22Rv1 (cell line): ENCODE results near the gene BBOF1.

ENCODE experiments used
- ZFX ChIP-seq: fragments of 450-650 bp; IDR thresholded peaks from 2 replicates; pipeline ENCODE4 v1.6.1; 2017; ENCODE audit warnings: antibody characterized with exemption, borderline replicate concordance
- TF ChIP-seq, protein P1 (sequence below): fragments of 450-650 bp; IDR thresholded peaks from 2 replicates; pipeline ENCODE4 v1.5.1; 2017; ENCODE audit warnings: mild to moderate bottlenecking

DNA sequence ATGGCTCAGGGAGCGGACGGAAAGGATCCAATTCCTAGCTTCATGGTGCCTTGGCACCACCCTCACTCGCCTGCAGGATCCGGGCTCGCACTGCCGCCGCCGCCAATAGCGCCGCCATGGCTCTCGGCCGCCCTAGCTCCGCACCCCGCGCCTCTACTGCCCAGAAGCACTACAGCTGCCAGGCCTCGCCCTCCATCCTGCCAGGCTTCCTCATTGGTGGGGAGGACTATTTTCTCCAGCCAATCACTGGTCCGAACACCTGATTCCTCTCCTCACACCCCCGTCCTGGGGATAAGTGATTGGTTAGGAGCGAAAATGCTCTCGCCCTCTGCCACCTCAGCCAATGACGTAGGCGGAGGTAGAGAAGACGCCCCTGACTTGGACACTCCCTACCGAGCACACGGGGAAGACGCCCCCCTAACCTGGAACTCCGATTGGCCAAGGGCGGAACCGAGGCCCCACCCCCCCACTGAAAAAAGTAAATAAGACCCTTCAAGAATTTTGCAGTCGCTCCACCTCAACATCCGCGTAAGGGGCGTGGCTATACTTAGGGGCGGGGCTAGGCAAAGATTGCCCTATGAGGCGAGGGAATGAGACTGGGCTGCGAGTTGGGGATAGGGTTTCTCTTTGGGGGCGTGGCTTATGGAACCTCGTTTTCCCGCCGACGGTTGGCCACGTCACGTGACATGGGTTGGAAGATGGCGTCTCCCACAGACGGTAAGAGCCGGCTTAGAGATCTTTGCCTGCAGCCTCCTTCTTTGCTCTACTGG lies 65.3 kb downstream of the BBOF1 start, which contains the start of the genes ALDH6A1 and LIN52:
- TF ChIP-seq, protein P1, sequence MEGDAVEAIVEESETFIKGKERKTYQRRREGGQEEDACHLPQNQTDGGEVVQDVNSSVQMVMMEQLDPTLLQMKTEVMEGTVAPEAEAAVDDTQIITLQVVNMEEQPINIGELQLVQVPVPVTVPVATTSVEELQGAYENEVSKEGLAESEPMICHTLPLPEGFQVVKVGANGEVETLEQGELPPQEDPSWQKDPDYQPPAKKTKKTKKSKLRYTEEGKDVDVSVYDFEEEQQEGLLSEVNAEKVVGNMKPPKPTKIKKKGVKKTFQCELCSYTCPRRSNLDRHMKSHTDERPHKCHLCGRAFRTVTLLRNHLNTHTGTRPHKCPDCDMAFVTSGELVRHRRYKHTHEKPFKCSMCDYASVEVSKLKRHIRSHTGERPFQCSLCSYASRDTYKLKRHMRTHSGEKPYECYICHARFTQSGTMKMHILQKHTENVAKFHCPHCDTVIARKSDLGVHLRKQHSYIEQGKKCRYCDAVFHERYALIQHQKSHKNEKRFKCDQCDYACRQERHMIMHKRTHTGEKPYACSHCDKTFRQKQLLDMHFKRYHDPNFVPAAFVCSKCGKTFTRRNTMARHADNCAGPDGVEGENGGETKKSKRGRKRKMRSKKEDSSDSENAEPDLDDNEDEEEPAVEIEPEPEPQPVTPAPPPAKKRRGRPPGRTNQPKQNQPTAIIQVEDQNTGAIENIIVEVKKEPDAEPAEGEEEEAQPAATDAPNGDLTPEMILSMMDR, result peak; percentile 33
- no peak for TF ChIP-seq ZFX
